Thoracic aorta (tissue), 2 donors: ENCODE results near the gene PLA2G6. TPM values are rescaled to one million over a fixed set of nuclear protein-coding genes. Genes with fewer than 3 reads are reported as not detected.

Experiments
- ATAC-seq: fragments of 150-250 bp; one replicate; pipeline ENCODE4 v1.8.0; 2017; ENCODE audit warnings: low read depth; ENCODE audit not compliant: insufficient number of reproducible peaks, low FRiP score
- DNase-seq: peaks from one replicate; pipeline ENCODE4 v3.0.0-alpha.2; 2020; ENCODE audit warnings: low spot score
- H3K27ac ChIP-seq, 2 donors: fragments of 200-600 bp; sonication (generic); 1 replicate in 1 of 2; 2 replicates in 1 of 2; pipeline ENCODE4 v1.5.1; 2016; ENCODE audit warnings: mild to moderate bottlenecking in 2 of 2, moderate library complexity in 2 of 2
- H3K27me3 ChIP-seq: fragments of 200-600 bp; sonication (generic); replicated peaks from 2 replicates; pipeline ENCODE4 v1.6.0; 2016; ENCODE audit warnings: mild to moderate bottlenecking; ENCODE audit not compliant: insufficient read depth
- H3K36me3 ChIP-seq: fragments of 200-600 bp; sonication (generic); one replicate; pipeline ENCODE4 v1.5.1; 2016
- H3K4me1 ChIP-seq, 2 donors: fragments of 200-600 bp; sonication (generic); 1 replicate in 1 of 2; 2 replicates in 1 of 2; pipeline versions ENCODE4 v1.5.1 to v1.6.0; 2016; ENCODE audit warnings: low read depth in 2 of 2, mild to moderate bottlenecking in 1 of 2; ENCODE audit not compliant: control insufficient read depth in 1 of 2
- H3K4me3 ChIP-seq: fragments of 200-600 bp; sonication (generic); 2 replicates; pipeline ENCODE4 v1.5.1; 2016; ENCODE audit warnings: mild to moderate bottlenecking
- H3K9me3 ChIP-seq: fragments of 200-600 bp; sonication (generic); 2 replicates; pipeline ENCODE4 v1.5.1; 2016
- CTCF ChIP-seq: fragments of 200-600 bp; sonication (generic); IDR thresholded peaks from one replicate; pipeline ENCODE4 v1.5.1; 2019; ENCODE audit warnings: antibody characterized with exemption
- total RNA-seq, 2 donors: library from RNA; depleted of rRNA; stranded (reverse); fragments of >200 nt; gene quantifications; one replicate each; pipeline versions ENCODE4 v1.1.0 to v1.2.3, GENCODE V29; 2016

PLA2G6 gene
- total RNA-seq, 2 donors from 2014 or later: 27.4 to 50.4 TPM

- no peak for DNase-seq
- TF ChIP-seq CTCF: no peak
- no peaks in the 10 kb centered on the region for H3K9me3 ChIP-seq
- no peak overlapping the region for H3K4me3 ChIP-seq
- no peak for ATAC-seq
- peak overlapping the region; percentile 34 to 95 for H3K27ac ChIP-seq
- peaks cover 25% of the 10 kb centered on the region for H3K36me3 ChIP-seq
- peaks cover 15 to 42% of the 10 kb centered on the region in 2 donors for H3K4me1 ChIP-seq
- no peaks in the 10 kb centered on the region for H3K27me3 ChIP-seq
Measured at GRCh38 chr22:38221908-38222796, 40.5 kb upstream of the PLA2G6 start.

- no peak for ATAC-seq
- no peak for TF ChIP-seq CTCF
- Histone ChIP-seq H3K27ac (peak overlapping the region; percentile 34 to 95), H3K4me1 (peaks cover 15 to 42% of the 10 kb centered on the region in 2 donors), H3K27me3 (no peaks in the 10 kb centered on the region), H3K4me3 (no peak overlapping the region), H3K9me3 (no peaks in the 10 kb centered on the region), H3K36me3 (peaks cover 18% of the 10 kb centered on the region)
- no peak for DNase-seq
Measured at GRCh38 chr22:38221407-38221806, 39.8 kb upstream of the PLA2G6 start.

GRCh38 chr22:38220653-38221386 is 39.2 kb upstream of the PLA2G6 start:
- no peak for TF ChIP-seq CTCF
- peak overlapping the region; percentile 93 to 95 for H3K27ac ChIP-seq
- peaks cover 18% of the 10 kb centered on the region for H3K36me3 ChIP-seq
- peaks cover 15 to 42% of the 10 kb centered on the region in 2 donors for H3K4me1 ChIP-seq
- H3K9me3 ChIP-seq: no peaks in the 10 kb centered on the region
- DNase-seq: no peak
- no peak for ATAC-seq
- H3K27me3 ChIP-seq: no peaks in the 10 kb centered on the region
- H3K4me3 ChIP-seq: no peak overlapping the region

- Histone ChIP-seq H3K9me3 (no peaks in the 10 kb centered on the region), H3K27me3 (no peaks in the 10 kb centered on the region), H3K4me3 (no peak overlapping the region), H3K27ac (peak overlapping the region; percentile 93 to 95), H3K4me1 (peaks cover 15 to 42% of the 10 kb centered on the region in 2 donors), H3K36me3 (peaks cover 14% of the 10 kb centered on the region)
- TF ChIP-seq CTCF: no peak
- DNase-seq (no peak), ATAC-seq (no peak)
Measured at GRCh38 chr22:38220163-38220562, 38.5 kb upstream of the PLA2G6 start.

- DNase-seq (no peak), ATAC-seq (no peak)
- Histone ChIP-seq H3K27me3 (no peaks in the 10 kb centered on the region), H3K36me3 (peaks cover 9% of the 10 kb centered on the region), H3K4me3 (no peak overlapping the region), H3K27ac (peak overlapping the region; percentile 93 to 95), H3K9me3 (no peaks in the 10 kb centered on the region), H3K4me1 (peaks cover 15 to 42% of the 10 kb centered on the region in 2 donors)
- no peak for TF ChIP-seq CTCF
Measured at GRCh38 chr22:38219632-38220031, 38.0 kb upstream of the PLA2G6 start.
